ENCODE data around the gene PAFAH1B2.

- TF ChIP-seq CTCF (IDR thresholded peaks at IDR 0.05) (no peak), POLR2A (IDR thresholded peaks at IDR 0.05) (no peak)
Measured at GRCh38 chr11:117195761-117196160, 51.7 kb downstream of the PAFAH1B2 start.

All from esophagus squamous epithelium (tissue), 4 donors.